Activated CD4-positive, alpha-beta T cell treated with anti-CD3 and anti-CD28 coated beads, Interleukin-2, amount 50 U/mL, for 16 hours (primary cell): ENCODE results near the gene METTL6.
"Not testable (repeated sequence)": the region's sequence is repeated elsewhere in the genome, so short reads cannot be mapped to it uniquely, and the experiment has no call there.

Source experiments
- DNase-seq: peaks from one replicate; pipeline ENCODE4 v3.0.0-alpha.2; 2020

Gene METTL6

GRCh38 chr3:15427182-15427880 lies at the start of gene METTL6, which contains the start of gene EAF1:
Gene METTL6 (minus strand): TSS chr3:15427544. CDS start chr3:15426511, 1,033 bp downstream.
Gene EAF1 (plus strand): TSS chr3:15427598. CDS start chr3:15427780, 182 bp downstream.
- DNase-seq: peak; percentile 90

DNA sequence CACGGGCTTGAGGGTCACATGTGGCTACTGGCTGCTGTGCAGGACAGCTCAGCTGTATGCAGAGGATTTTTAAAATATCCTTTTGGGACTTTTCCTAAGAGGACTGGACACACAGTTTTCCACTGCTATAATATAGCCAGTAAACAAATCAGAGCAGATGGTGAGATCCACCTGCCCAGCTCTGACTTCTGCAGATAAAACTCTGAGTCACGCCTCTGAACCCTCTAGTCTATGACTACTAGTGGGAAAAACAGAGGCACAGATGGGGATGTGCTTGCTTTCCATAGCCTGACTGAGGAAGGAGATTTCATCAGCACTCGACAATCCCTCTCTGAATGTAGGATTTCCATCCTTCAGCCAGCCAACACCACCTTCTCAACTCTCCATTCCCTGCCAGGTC lies 49.0 kb upstream of the METTL6 start:
- DNase-seq: no peak

DNA sequence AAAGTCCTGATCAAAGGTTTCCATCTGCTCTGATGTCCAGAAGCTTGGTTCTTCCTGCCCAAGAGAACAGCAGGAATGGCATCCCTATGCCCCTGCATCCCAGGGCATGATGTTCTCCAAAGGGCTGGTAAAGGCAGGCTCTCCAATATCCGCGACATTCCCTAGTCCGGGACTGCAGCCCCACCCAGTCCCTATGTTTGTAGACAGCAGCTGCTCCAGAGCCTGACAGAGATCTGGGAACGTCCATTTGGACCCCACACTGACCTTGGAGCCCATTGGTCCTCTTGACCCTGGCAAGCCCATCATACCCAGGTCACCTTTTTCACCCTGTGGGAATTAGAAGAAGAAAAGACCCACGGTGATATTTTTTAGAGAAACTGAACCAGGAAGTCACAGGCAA lies 47.8 kb upstream of the METTL6 start:
- no peak for DNase-seq

DNA sequence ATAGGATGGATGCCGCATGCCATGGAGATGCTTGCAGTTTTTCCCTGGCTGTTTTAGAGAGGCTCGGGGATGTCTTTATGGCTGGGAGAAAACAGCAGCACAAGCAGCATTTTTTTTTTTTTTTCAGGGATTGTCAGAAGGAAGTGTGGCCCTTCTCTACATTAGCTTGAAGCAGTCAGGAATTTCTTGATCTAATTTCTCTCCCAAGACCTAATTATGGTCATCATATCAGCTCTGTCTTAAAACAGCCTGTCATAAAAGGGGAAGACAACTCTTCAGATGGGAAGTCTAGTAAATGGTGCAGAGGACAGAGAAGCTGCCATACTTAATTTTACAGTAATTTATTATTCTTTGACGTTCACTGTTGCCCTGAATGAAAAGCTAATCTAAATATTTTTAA lies 44.5 kb upstream of the METTL6 start:
- no peak for DNase-seq

DNA sequence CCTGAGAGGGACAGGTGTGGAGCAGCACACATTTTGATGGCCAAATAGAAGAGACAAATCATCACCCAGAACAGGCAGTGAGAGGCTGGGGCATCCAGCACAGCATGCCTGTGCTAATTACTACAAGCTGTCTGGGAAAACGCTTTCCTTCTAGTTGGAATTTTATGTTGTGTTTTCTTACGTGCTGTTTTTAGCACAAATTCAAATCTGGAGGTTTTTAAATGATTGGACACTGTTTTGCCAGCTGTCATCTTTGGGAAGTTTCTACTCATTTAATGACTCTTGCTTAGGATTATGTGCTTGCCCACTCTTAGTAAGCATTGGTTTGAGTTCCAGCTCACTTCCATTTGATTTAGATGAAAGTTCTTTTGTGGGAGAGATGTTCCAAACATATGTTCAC lies 43.5 kb upstream of the METTL6 start:
- DNase-seq: no peak

GRCh38 chr3:15470261-15470660 lies 42.9 kb upstream of the METTL6 start:
- no peak for DNase-seq

GRCh38 chr3:15467227-15468181 lies 40.2 kb upstream of the METTL6 start:
- no peak for DNase-seq

DNA sequence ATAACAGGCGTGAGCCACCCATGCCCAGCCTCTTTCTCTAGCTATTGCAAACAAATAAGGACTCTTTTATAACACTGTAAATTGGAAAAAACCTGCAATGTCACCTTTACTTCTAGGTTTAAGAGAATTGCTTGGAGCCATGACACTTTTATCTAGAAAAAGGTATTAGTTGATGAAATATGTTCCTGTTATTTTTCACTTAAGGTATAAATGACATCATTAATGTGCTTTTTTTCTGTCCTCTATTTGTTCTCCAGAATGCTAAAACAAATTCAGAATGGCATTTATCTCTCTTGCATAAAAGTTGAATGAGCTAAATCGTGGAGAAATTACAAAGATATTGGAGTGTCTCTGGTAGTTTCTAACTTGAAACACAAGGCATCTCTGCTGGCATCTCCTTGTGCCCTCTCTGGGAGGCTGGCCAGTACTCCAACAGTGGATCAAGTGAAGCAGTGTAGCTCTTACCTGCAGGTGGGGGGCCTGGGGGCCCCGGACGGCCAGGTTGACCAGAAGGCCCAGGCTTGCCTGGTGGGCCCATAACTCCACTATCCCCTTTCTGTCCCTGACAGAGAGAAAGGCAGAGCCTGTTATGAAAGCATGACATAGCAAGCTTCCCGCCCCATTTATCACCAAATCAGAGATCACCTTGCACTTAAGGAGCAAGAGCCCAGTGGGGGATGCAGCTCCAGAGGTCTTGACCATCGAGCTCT lies 38.7 kb upstream of the METTL6 start:
- no peak for DNase-seq

- no peak for DNase-seq
Measured at GRCh38 chr3:15462451-15462850, 35.1 kb upstream of the METTL6 start.

- DNase-seq: peak; percentile 35
Measured at GRCh38 chr3:15460891-15461531, 33.7 kb upstream of the METTL6 start.

DNA sequence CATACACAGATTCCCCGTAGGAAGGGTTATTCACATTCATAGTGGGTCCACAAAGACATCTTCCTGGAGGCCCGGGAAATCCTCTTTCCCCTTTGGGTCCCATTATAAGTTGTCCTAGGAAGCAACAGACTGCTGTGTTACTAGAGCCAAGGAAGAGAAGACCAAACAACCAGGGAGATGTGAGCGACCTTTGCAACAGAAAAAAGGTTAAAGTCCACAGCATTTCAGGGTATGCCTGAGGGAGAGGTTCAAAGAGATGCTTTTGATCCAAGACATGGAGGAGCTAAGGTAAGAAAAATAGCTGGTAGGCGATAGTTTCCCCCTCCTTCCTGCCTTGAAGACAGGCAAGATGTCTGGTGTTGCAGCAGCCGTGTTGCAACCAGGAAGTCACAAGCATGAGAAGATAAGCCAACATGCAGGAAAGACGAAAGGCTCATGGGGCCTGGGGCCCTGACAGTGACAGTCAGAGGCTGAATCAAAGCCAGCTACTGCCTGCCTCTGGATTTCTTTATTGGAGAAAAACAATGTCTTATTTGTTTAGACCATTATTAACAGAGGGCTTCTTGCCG lies 31.0 kb upstream of the METTL6 start:
- no peak for DNase-seq

- DNase-seq: not testable (repeated sequence)
Measured at GRCh38 chr3:15456915-15457314, 29.6 kb upstream of the METTL6 start.

DNA sequence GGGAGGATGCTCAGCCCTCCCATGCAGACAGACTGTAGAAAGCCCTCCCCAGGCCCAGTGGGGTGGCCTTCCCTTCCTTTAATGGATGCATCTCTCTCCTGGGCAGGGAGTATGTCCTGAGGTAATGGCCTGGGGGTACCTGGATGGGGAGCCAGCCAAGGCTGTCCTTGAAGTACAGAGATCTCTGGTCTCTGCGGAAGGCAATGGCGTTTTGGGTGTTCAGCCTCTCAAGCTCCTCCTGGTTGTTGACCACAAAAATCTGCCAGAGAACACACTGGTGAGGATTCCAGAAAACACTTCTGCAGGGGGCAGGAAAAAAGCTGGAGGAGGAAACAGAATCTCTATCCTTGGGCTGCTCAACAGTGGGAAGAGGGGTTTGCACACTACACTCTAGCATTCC lies 29.0 kb upstream of the METTL6 start:
- no peak for DNase-seq

DNA sequence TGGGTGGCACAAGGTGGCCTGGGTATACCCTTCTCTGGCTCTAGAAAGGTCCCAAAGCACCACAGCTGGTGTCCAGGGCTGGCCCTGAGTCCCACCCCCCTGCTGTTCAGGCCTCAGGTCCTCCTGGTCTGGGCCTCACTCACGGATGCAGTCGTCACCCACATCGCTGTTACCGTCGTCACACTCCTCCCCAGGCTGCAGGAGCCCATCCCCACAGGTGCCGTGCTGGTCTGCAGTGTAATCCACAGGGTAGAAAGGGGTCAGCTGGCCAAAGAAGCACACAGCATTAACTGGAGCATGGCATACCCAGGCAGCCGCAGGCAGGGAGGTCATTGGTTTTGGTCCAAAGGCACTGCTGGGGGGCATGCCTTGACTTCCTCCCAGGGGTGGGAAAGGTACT lies 28.4 kb upstream of the METTL6 start:
- no peak for DNase-seq

GRCh38 chr3:15454965-15455364 lies 27.6 kb upstream of the METTL6 start:
- no peak for DNase-seq

GRCh38 chr3:15453991-15454625 lies 26.8 kb upstream of the METTL6 start:
- DNase-seq: no peak

DNA sequence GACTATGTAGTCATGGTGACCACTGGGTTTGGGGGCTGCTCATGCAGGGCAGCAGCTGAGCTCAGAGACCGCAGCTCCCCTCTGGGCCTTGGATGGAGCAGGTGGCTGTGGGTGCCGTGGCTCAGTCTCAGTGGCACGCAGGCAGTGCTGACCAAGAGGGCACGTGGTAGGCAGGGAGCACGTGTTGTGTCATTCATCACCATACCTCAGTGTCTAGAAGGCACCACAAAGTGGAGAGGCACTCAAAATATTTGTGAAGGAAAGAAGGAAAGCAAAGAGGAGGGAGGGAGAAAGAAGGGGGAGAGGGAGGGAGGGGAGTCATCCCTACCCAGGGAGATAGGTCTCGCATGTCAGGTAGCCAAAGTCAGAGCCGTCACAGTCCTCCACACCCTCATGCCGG lies 26.2 kb upstream of the METTL6 start:
- no peak for DNase-seq

GRCh38 chr3:15452961-15453360 lies 25.6 kb upstream of the METTL6 start:
- no peak for DNase-seq

DNA sequence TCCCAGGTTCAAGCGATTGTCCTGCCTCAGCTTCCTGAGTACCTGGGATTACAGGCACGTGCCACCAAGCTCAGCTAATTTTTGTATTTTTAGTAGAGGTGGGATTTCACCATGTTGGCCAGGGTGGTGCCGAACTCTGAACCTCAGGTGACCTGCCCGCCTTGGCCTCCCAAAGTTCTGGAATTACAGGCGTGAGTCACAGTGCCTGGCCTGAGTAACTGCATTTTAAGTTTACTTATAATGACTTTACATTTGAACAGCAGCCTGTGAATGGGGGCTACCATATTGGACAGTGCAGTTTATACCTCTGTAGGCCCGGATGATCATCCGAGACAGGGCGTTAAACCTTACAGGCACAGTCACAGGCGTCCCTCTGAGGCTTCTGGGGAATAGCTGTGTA lies 24.8 kb upstream of the METTL6 start:
- no peak for DNase-seq

- no peak for DNase-seq
Measured at GRCh38 chr3:15451216-15452113, 24.1 kb upstream of the METTL6 start.
